K562 treated with DMSO at 1 percent for 48 hours (cell line): ENCODE measurements around the gene HERC6. TPM values are rescaled to one million over a fixed set of nuclear protein-coding genes. Genes with fewer than 3 reads are reported as not detected.

Experiments
- total RNA-seq: library from RNA; unstranded; fragments of 300-600 nt; gene quantifications from 2 replicates; pipeline ENCODE4 v1.2.3, GENCODE V29; 2022; ENCODE audit warnings: low replicate concordance; ENCODE audit errors: extremely low read depth

HERC6 gene
- not detected in 2 replicates for total RNA-seq

GRCh38 chr4:88378691-88379559 is at the start of gene HERC6:
HERC6 (plus strand) TSS chr4:88378852; CDS start chr4:88378922, 70 bp downstream.

GRCh38 chr4:88456670-88457306 is 78.1 kb downstream of the HERC6 start, which contains the start of gene HERC5:
HERC5 (plus strand) TSS chr4:88457119; CDS start chr4:88457270, 151 bp downstream.

Other genes starting within 250 kb of the HERC6 start
- not detected in 2 replicates for gene ABCG2, start 220.2 kb upstream of the HERC6 start, total RNA-seq
- gene PPM1K, start 94.3 kb upstream of the HERC6 start, total RNA-seq, result not detected in 2 replicates
- not detected in 2 replicates for gene HERC5, start 78.3 kb downstream of the HERC6 start, total RNA-seq
- gene PYURF, start 144.9 kb downstream of the HERC6 start, total RNA-seq, result not detected in 2 replicates
- not detected in 2 replicates for gene HERC3, start 213.6 kb downstream of the HERC6 start, total RNA-seq